ENCODE results near the gene RHBDF2. TPM values are rescaled to one million over a fixed set of nuclear protein-coding genes. Genes with fewer than 3 reads are reported as not detected.

The RHBDF2 gene
- total RNA-seq, 1 experiment from 2014 or later = 52.3 TPM

DNA sequence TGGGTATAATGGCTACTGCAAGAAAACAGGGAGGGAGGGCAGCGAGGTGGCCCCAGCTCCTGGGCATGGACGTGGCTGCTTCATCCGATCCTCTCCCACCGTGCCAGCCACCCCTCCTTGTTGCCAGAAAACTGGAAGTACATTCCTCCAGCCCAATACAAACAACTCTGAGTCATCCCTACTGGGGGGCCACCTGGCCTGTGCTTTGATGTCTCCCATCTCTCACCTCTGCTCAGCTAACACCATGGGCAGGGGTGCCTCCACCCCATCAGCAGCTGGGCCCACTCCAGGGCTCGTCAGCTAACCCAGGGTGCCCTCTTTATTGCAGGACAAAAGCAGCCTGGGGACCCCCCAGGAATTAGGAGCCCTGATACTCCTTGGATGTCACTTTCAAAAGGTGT lies 2.0 kb downstream of the RHBDF2 start:
- Histone ChIP-seq H3K9me3 (ENCODE audit: low read length) (no peaks in the 10 kb centered on the region), H3K9ac (ENCODE audit: low read length) (peak overlapping the region; percentile 31), H3F3A (ENCODE audit: low read length, unreplicated experiment) (no peaks in the 10 kb centered on the region), H3K27ac (ENCODE audit: low read length) (peak overlapping the region; percentile 62), H2AFZ (ENCODE audit: low read length) (no peak overlapping the region), H3K4me3 (ENCODE audit: low read length) (peak overlapping the region; percentile 98), H3K79me2 (ENCODE audit: low read length) (peaks cover 51% of the 10 kb centered on the region), H3K4me1 (ENCODE audit: insufficient read depth, low read length) (peaks cover 33% of the 10 kb centered on the region), H4K20me1 (ENCODE audit: low read length) (peaks cover 7% of the 10 kb centered on the region; the same call in 1 of the 2 replicates), H3K9me2 (replicated peaks; ENCODE audit: low read length) (no peaks in the 10 kb centered on the region), H3K36me3 (ENCODE audit: low read depth, low read length) (no peaks in the 10 kb centered on the region), H3K27me3 (ENCODE audit: low read length) (no peaks in the 10 kb centered on the region), H3K4me2 (ENCODE audit: low read length) (peak overlapping the region; percentile 83)
- ChIA-PET CTCF (interaction anchor here (0.5 kb wide), 1 partner anchor 67 kb away, joined by 5 read pairs; no protein-coding TSS in a partner anchor), POLR2A (ENCODE audit: unreplicated experiment) (no interaction called here)
- TF ChIP-seq EZH2phosphoT487 (IDR thresholded peaks at IDR 0.05; ENCODE audit: borderline replicate concordance, low read length) (no peak), EZH2 (IDR thresholded peaks at IDR 0.05; ENCODE audit: low read length, unreplicated experiment) (no peak)
- TF ChIP-seq, protein P1, sequence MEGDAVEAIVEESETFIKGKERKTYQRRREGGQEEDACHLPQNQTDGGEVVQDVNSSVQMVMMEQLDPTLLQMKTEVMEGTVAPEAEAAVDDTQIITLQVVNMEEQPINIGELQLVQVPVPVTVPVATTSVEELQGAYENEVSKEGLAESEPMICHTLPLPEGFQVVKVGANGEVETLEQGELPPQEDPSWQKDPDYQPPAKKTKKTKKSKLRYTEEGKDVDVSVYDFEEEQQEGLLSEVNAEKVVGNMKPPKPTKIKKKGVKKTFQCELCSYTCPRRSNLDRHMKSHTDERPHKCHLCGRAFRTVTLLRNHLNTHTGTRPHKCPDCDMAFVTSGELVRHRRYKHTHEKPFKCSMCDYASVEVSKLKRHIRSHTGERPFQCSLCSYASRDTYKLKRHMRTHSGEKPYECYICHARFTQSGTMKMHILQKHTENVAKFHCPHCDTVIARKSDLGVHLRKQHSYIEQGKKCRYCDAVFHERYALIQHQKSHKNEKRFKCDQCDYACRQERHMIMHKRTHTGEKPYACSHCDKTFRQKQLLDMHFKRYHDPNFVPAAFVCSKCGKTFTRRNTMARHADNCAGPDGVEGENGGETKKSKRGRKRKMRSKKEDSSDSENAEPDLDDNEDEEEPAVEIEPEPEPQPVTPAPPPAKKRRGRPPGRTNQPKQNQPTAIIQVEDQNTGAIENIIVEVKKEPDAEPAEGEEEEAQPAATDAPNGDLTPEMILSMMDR (conservative IDR thresholded peaks at IDR 0.05; ENCODE audit: low read depth, low read length) = no peak
- ATAC-seq (peak; percentile 6), DNase-seq (peak; percentile 80)
- BruUV-seq (replicated peaks) = no TSS peak
- intact Hi-C loops (cut with micrococcal nuclease) = no loop called here

DNA sequence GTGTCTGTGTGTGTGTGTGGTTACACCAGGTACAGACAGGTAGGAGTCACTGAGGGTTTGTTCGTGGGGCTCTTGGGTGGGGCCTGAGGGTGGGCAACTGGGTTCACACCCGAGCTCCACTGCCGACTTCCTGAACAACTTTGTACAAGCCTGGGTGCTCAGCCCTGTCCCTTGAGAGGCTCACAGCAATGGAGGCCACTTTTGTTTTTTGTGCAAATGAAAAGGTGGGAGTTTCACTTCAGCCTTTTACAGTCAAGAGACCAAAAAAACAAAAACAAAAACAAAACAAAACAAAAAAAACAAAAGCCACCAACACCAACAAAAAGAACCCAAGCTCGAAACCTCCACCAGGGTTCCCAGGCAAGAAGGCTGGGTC lies 2.4 kb downstream of the RHBDF2 start:
- TF ChIP-seq EZH2phosphoT487 (IDR thresholded peaks at IDR 0.05; ENCODE audit: borderline replicate concordance, low read length) (no peak), EZH2 (IDR thresholded peaks at IDR 0.05; ENCODE audit: low read length, unreplicated experiment) (no peak)
- TF ChIP-seq, protein P1 (conservative IDR thresholded peaks at IDR 0.05; ENCODE audit: low read depth, low read length) = no peak
- H3K27ac ChIP-seq (ENCODE audit: low read length) = peak overlapping the region; percentile 62
- peak overlapping the region; percentile 98 for H3K4me3 ChIP-seq (ENCODE audit: low read length)
- BruUV-seq (replicated peaks) = no TSS peak
- DNase-seq = no peak
- peaks cover 33% of the 10 kb centered on the region for H3K4me1 ChIP-seq (ENCODE audit: insufficient read depth, low read length)
- no peaks in the 10 kb centered on the region for H3K27me3 ChIP-seq (ENCODE audit: low read length)
- no peaks in the 10 kb centered on the region for H3K36me3 ChIP-seq (ENCODE audit: low read depth, low read length)
- H3K4me2 ChIP-seq (ENCODE audit: low read length) = peak overlapping the region; percentile 83
- ChIA-PET CTCF (no interaction called here), POLR2A (ENCODE audit: unreplicated experiment) (no interaction called here)
- intact Hi-C loops (cut with micrococcal nuclease) = no loop called here
- no peaks in the 10 kb centered on the region for H3K9me3 ChIP-seq (ENCODE audit: low read length)
- no peak for ATAC-seq
- H2AFZ ChIP-seq (ENCODE audit: low read length) = no peak overlapping the region
- no peaks in the 10 kb centered on the region for H3F3A ChIP-seq (ENCODE audit: low read length, unreplicated experiment)
- H3K79me2 ChIP-seq (ENCODE audit: low read length) = peaks cover 51% of the 10 kb centered on the region
- H3K9ac ChIP-seq (ENCODE audit: low read length) = peak overlapping the region; percentile 31
- H3K9me2 ChIP-seq (replicated peaks; ENCODE audit: low read length) = no peaks in the 10 kb centered on the region
- H4K20me1 ChIP-seq (ENCODE audit: low read length) = peaks cover 7% of the 10 kb centered on the region; the same call in 1 of the 2 replicates
